ENCODE measurements around the gene STK32C. TPM values are rescaled to one million over a fixed set of nuclear protein-coding genes. Genes with fewer than 3 reads are reported as not detected.

Gene STK32C
- total and polyA plus RNA-seq, 2 donors (not counting 1 experiment from before 2014, with no cell fraction given): 9.9 to 16.8 TPM

GRCh38 chr10:132206806-132207535, 100.8 kb downstream of the STK32C start:
- no peak overlapping the region for H3K9ac ChIP-seq (ENCODE audit: low read length)
- POLR2A ChIA-PET: no interaction called here
- intact Hi-C loops (cut with micrococcal nuclease): no loop called here

More at GRCh38 chr10:132206806-132207535, 100.8 kb downstream of the STK32C start:
- H3K4me1 Mint-ChIP-seq: peaks cover 5% of the 10 kb centered on the region
- WGBS (ENCODE audit: insufficient coverage): 88% methylated on average over 27 of the region's 29 CpGs
- H3K79me2 ChIP-seq (ENCODE audit: control insufficient read depth, insufficient read depth, low read length): no peaks in the 10 kb centered on the region
- no peaks in the 10 kb centered on the region for H3K27me3 ChIP-seq (replicated peaks in 1 of 4; ENCODE audit: control extremely low read depth in 1 of 4, control insufficient read depth in 3 of 4, insufficient read depth in 4 of 4, low read length in 3 of 4)
- H3K27ac Mint-ChIP-seq: no peak overlapping the region
- H3K9me3 ChIP-seq (ENCODE audit: control extremely low read depth in 1 of 3, control insufficient read depth in 2 of 3, insufficient read depth in 1 of 3, low read length in 2 of 3): no peaks in the 10 kb centered on the region
- H3K27me3 Mint-ChIP-seq: no peaks in the 10 kb centered on the region
- H3K36me3 ChIP-seq (replicated peaks in 1 of 2; ENCODE audit: control extremely low read depth in 1 of 2, control insufficient read depth in 1 of 2, extremely low read depth in 1 of 2, insufficient read depth in 2 of 2, low read length in 1 of 2): no peaks in the 10 kb centered on the region
- CTCF ChIA-PET: no interaction called here
- H3K4me3 Mint-ChIP-seq: no peak overlapping the region
- no peak overlapping the region for H2AFZ ChIP-seq (ENCODE audit: insufficient read depth, low read depth, low read length, poor library complexity, severe bottlenecking)
- ATAC-seq (ENCODE audit: low read depth) (no peak), DNase-seq (no peak)
- H3K4me3 ChIP-seq (ENCODE audit: control extremely low read depth in 1 of 5, extremely low read depth in 1 of 5, insufficient read depth in 1 of 5, low read depth in 2 of 5, low read length in 4 of 5): no peak overlapping the region
- TF ChIP-seq CTCF (IDR thresholded peaks at IDR 0.05) (no peak), EZH2 (IDR thresholded peaks at IDR 0.05; ENCODE audit: borderline replicate concordance, insufficient read depth, low read depth, low read length, poor library complexity, severe bottlenecking) (no peak)
- no peak overlapping the region for H3K4me2 ChIP-seq (replicated peaks; ENCODE audit: low read depth, low read length, poor library complexity, severe bottlenecking)
- no peaks in the 10 kb centered on the region for H4K20me1 ChIP-seq (ENCODE audit: control insufficient read depth, insufficient read depth, low read length, poor library complexity, severe bottlenecking)
- no peaks in the 10 kb centered on the region for H3K4me1 ChIP-seq (ENCODE audit: control insufficient read depth in 2 of 2, insufficient read depth in 2 of 2, low read length in 2 of 2)
- H3K9me3 Mint-ChIP-seq (ENCODE audit: insufficient read depth): no peaks in the 10 kb centered on the region
- H3K27ac ChIP-seq (ENCODE audit: low read length in 2 of 2): no peak overlapping the region

All from B cell (primary cell).